HCT116 (cell line): ENCODE results near the gene VWA5B1. TPM values are rescaled to one million over a fixed set of nuclear protein-coding genes. Genes with fewer than 3 reads are reported as not detected.

Source experiments
- ATAC-seq: fragments of 200-7000 bp; cut with Tn5 transposase; 2 replicates; pipeline ENCODE4 v1.9.1; 2020; ENCODE audit warnings: mild to moderate bottlenecking, moderate library complexity
- BruUV-seq: library from RNA; stranded (reverse); fragments of 400-500 nt; replicated peaks from 2 replicates; lab custom pipeline; 2021; lab: Mats Ljungman, UMichigan
- CTCF ChIA-PET: fragments of 300-600 bp; sonication (Branson Sonifier 250); formaldehyde crosslinking; loops from one replicate; lab custom pipeline; 2021; ENCODE audit warnings: antibody characterized with exemption; lab: Charles Lee
- POLR2A ChIA-PET: fragments of 300-600, 350-600 bp; sonication (Branson Sonifier 250); formaldehyde crosslinking; loops from one replicate; lab custom pipeline; 2021; ENCODE audit warnings: antibody characterized with exemption; lab: Charles Lee
- RAD21 ChIA-PET, 2 experiments: fragments of 300-600 bp; sonication (Branson Sonifier 250); formaldehyde crosslinking; loops; one replicate each; lab custom pipeline; 2023; ENCODE audit warnings: low total read pairs in 2 of 2; ENCODE audit not compliant: uncharacterized antibody in 2 of 2, unreplicated experiment in 2 of 2, low non-redundant PET in 1 of 2; lab: Charles Lee
- DNase-seq: peaks from one replicate; pipeline ENCODE4 v3.0.0-alpha.2; 2010; ENCODE audit warnings: low read depth, low spot score
- H2AFZ ChIP-seq: fragments of 200-600 bp; shearing (Covaris generic), sonication (generic); 2 replicates; pipeline ENCODE4 v1.6.1; 2017; ENCODE audit warnings: low read depth, mixed run types, mixed read lengths, antibody characterized with exemption, low read length; ENCODE audit not compliant: poor library complexity, severe bottlenecking
- H3K27ac ChIP-seq: 2 replicates; pipeline ENCODE4 v1.5.1; 2012; ENCODE audit warnings: low read depth, low read length
- H3K27me3 ChIP-seq: fragments of 200-600 bp; sonication (generic); 2 replicates; pipeline ENCODE4 v1.6.1; 2016; ENCODE audit warnings: mixed run types, low read length, mixed read lengths; ENCODE audit not compliant: insufficient read depth
- H3K36me3 ChIP-seq, 2 experiments: fragments of 200-500 bp in 1 of 2; fragments of 200-600 bp in 1 of 2; sonication (Bioruptor generic) in 1 of 2; sonication (generic) in 1 of 2; 2 replicates each; pipeline versions ENCODE4 v1.5.1 to v1.6.1; 2014 to 2016; ENCODE audit warnings: low read length in 2 of 2, inconsistent platforms in 1 of 2, mixed read lengths in 1 of 2, mixed run types in 1 of 2; ENCODE audit not compliant: insufficient read depth in 2 of 2, control insufficient read depth in 1 of 2
- H3K4me1 ChIP-seq, 2 experiments: fragments of 200-600 bp in 1 of 2; sonication (generic) in 1 of 2; 2 replicates each; pipeline versions ENCODE4 v1.5.1 to v1.6.1; 2012 to 2017; ENCODE audit warnings: low read length in 2 of 2, inconsistent platforms in 1 of 2, mild to moderate bottlenecking in 1 of 2, mixed read lengths in 1 of 2, mixed run types in 1 of 2, moderate library complexity in 1 of 2; ENCODE audit not compliant: insufficient read depth in 2 of 2, control insufficient read depth in 1 of 2
- H3K4me2 ChIP-seq: fragments of 200-600 bp; sonication (generic); 2 replicates; pipeline ENCODE4 v1.6.1; 2017; ENCODE audit warnings: mixed run types, low read length, mixed read lengths
- H3K4me3 ChIP-seq, 2 experiments: fragments of 200-600 bp in 1 of 2; sonication (generic) in 1 of 2; replicated peaks in 1 of 2; 2 replicates each; pipeline ENCODE4 v1.5.1; 2011 to 2016; ENCODE audit warnings: low read length in 2 of 2, control low read depth in 1 of 2, low read depth in 1 of 2, mild to moderate bottlenecking in 1 of 2, mixed read lengths in 1 of 2, mixed run types in 1 of 2
- H3K79me2 ChIP-seq: fragments of 200-600 bp; sonication (generic); 2 replicates; pipeline ENCODE4 v1.6.1; 2017; ENCODE audit warnings: mild to moderate bottlenecking, mixed run types, low read length, moderate library complexity, mixed read lengths; ENCODE audit not compliant: insufficient read depth
- H3K9ac ChIP-seq: fragments of 200-600 bp; sonication (generic); 2 replicates; pipeline ENCODE4 v1.6.1; 2016; ENCODE audit warnings: low read length, mixed read lengths
- H3K9me2 ChIP-seq: fragments of 200-600 bp; sonication (generic), shearing (Covaris generic); 2 replicates; pipeline ENCODE4 v1.6.1; 2017; ENCODE audit warnings: mixed run types, mild to moderate bottlenecking, moderate library complexity; ENCODE audit not compliant: insufficient read depth
- H3K9me3 ChIP-seq, 2 experiments: fragments of 200-500 bp in 1 of 2; fragments of 200-600 bp in 1 of 2; sonication (Bioruptor generic) in 1 of 2; sonication (generic) in 1 of 2; 2 replicates each; pipeline ENCODE4 v1.6.1; 2014 to 2017; ENCODE audit warnings: low read length in 2 of 2, mixed read lengths in 2 of 2, inconsistent platforms in 1 of 2, low read depth in 1 of 2, mild to moderate bottlenecking in 1 of 2, mixed run types in 1 of 2, moderate library complexity in 1 of 2; ENCODE audit not compliant: control insufficient read depth in 1 of 2, insufficient read depth in 1 of 2
- H4K20me1 ChIP-seq: fragments of 200-600 bp; sonication (generic), shearing (Covaris generic); 2 replicates; pipeline ENCODE4 v1.6.1; 2017; ENCODE audit warnings: mixed run types, mild to moderate bottlenecking, moderate library complexity; ENCODE audit not compliant: insufficient read depth
- CBX3 ChIP-seq: IDR thresholded peaks from 2 replicates; pipeline ENCODE4 v1.6.1; 2012; ENCODE audit warnings: low read depth
- CEBPB ChIP-seq: IDR thresholded peaks from 2 replicates; pipeline ENCODE4 v1.6.1; 2012; ENCODE audit warnings: low read depth
- EGR1 ChIP-seq: IDR thresholded peaks from 2 replicates; pipeline ENCODE4 v1.6.1; 2012; ENCODE audit warnings: low read depth
- ELF1 ChIP-seq: IDR thresholded peaks from 2 replicates; pipeline ENCODE4 v1.6.1; 2012; ENCODE audit warnings: low read depth, borderline replicate concordance
- EZH2 ChIP-seq: fragments of 200-600 bp; sonication (generic); IDR thresholded peaks from 2 replicates; pipeline ENCODE4 v1.6.1; 2017; ENCODE audit warnings: antibody characterized with exemption, mixed run types
- EZH2phosphoT487 ChIP-seq: fragments of 200-600 bp; IDR thresholded peaks from 2 replicates; pipeline ENCODE4 v1.6.1; 2018; ENCODE audit warnings: antibody characterized with exemption, borderline replicate concordance
- JUND ChIP-seq: IDR thresholded peaks from 2 replicates; pipeline ENCODE4 v1.6.1; 2012
- POLR2AphosphoS5 ChIP-seq: IDR thresholded peaks from 2 replicates; pipeline ENCODE4 v1.6.1; 2011; ENCODE audit warnings: mild to moderate bottlenecking, low read depth, low read length, moderate library complexity
- SIN3A ChIP-seq: IDR thresholded peaks from 2 replicates; pipeline ENCODE4 v1.6.1; 2012; ENCODE audit warnings: low read depth
- SRF ChIP-seq: IDR thresholded peaks from 2 replicates; pipeline ENCODE4 v1.6.1; 2012; ENCODE audit warnings: low read depth
- TCF7L2 ChIP-seq: IDR thresholded peaks from 2 replicates; pipeline ENCODE4 v1.7.0; 2011; ENCODE audit warnings: borderline replicate concordance, inconsistent platforms; ENCODE audit not compliant: insufficient read depth, insufficient read length; ENCODE audit errors: extremely low read depth
- YY1 ChIP-seq: IDR thresholded peaks from 2 replicates; pipeline ENCODE4 v1.6.1; 2011; ENCODE audit warnings: low read length, low read depth, moderate library complexity, mild to moderate bottlenecking; ENCODE audit not compliant: insufficient replicate concordance; ENCODE audit errors: extremely low read depth
- ZNF274 ChIP-seq: fragments of 200-500 bp; sonication (Bioruptor generic); IDR thresholded peaks from 2 replicates; pipeline ENCODE4 v1.6.1; 2014; ENCODE audit warnings: mild to moderate bottlenecking, low read depth, low read length, inconsistent platforms
- intact Hi-C: fragments of 100-400 bp; cut with micrococcal nuclease; formaldehyde crosslinking; loops from 2 replicates; pipeline ENCODE4 v1.10.0; 2022
- total RNA-seq: library from RNA; stranded (reverse); gene quantifications from one replicate; pipeline ENCODE4 v1.2.1, GENCODE V29; 2021; ENCODE audit not compliant: unreplicated experiment
- TF ChIP-seq, protein P1 (sequence below): IDR thresholded peaks from 2 replicates; pipeline ENCODE4 v1.6.1; 2012
- TF ChIP-seq, protein P2 (sequence below), 3 experiments: fragments of 200-600 bp in 1 of 3; sonication (generic) in 1 of 3; IDR thresholded peaks in 2 of 3; conservative IDR thresholded peaks in 1 of 3; 2 replicates each; pipeline ENCODE4 v1.5.1; 2012 to 2017; ENCODE audit warnings: low read depth in 2 of 3, low read length in 2 of 3, antibody characterized with exemption in 1 of 3, borderline replicate concordance in 1 of 3, control low read depth in 1 of 3, mild to moderate bottlenecking in 1 of 3, mixed read lengths in 1 of 3, mixed run types in 1 of 3, moderate library complexity in 1 of 3; ENCODE audit not compliant: insufficient read depth in 1 of 3
- TF ChIP-seq, protein P3 (sequence below): IDR thresholded peaks from 2 replicates; pipeline ENCODE4 v1.6.1; 2012

VWA5B1 gene
- total RNA-seq, 1 experiment from 2014 or later: not detected

DNA sequence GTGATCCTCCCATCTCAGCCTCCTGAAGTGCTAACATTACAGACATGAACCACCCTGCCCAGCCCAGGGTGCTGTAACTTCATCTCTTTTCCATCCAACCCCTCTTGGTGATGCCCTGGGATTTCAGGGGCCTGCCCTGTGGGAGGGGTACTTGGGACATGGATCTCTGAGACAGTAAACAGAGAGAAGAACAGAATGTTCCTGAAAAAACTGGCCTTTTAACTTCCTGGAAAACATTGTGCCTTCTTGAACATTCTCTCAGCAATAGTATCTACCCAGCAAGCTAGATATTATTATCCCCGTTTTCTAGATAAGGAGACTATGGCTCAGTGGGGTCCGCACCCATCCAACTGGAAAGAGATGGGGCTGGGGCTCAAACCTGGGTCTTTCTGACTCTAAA, 57.0 kb downstream of the VWA5B1 start:
- no peak overlapping the region for H3K27ac ChIP-seq
- no peaks in the 10 kb centered on the region for H3K9me2 ChIP-seq
- RAD21 ChIA-PET: interaction anchor here in 1 of 2 experiments (0.6 kb wide), 1 partner anchor 138 kb away, joined by 3 read pairs; the partner anchor contains the start of gene CAMK2N1
- ATAC-seq: no peak
- DNase-seq: no peak
- intact Hi-C loops: no loop called here
- no peaks in the 10 kb centered on the region for H3K79me2 ChIP-seq
- H4K20me1 ChIP-seq: no peaks in the 10 kb centered on the region
- H3K36me3 ChIP-seq: no peaks in the 10 kb centered on the region
- H3K9me3 ChIP-seq: no peaks in the 10 kb centered on the region
- TF ChIP-seq CBX3 (no peak), EZH2phosphoT487 (no peak), ZNF274 (no peak), SRF (no peak), CEBPB (no peak), SIN3A (no peak), JUND (no peak), EZH2 (no peak), TCF7L2 (no peak)
- TF ChIP-seq, protein P1, sequence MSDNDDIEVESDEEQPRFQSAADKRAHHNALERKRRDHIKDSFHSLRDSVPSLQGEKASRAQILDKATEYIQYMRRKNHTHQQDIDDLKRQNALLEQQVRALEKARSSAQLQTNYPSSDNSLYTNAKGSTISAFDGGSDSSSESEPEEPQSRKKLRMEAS: no peak
- 0 out of 4 replicates have a peak, but pooled peaks cover 0 to 4% of the 10 kb centered on the region in 2 experiments for H3K4me1 ChIP-seq
- H3K4me3 ChIP-seq: no peak overlapping the region
- no peak overlapping the region for H3K9ac ChIP-seq
- BruUV-seq: no TSS peak
- H3K4me2 ChIP-seq: no peak overlapping the region
- H3K27me3 ChIP-seq: no peaks in the 10 kb centered on the region
- POLR2A ChIA-PET: no interaction called here
- no peak overlapping the region for H2AFZ ChIP-seq
- CTCF ChIA-PET: interaction anchor here (1.4 kb wide), 1 partner anchor 14 kb away, joined by 6 read pairs; no protein-coding TSS in a partner anchor

DNA sequence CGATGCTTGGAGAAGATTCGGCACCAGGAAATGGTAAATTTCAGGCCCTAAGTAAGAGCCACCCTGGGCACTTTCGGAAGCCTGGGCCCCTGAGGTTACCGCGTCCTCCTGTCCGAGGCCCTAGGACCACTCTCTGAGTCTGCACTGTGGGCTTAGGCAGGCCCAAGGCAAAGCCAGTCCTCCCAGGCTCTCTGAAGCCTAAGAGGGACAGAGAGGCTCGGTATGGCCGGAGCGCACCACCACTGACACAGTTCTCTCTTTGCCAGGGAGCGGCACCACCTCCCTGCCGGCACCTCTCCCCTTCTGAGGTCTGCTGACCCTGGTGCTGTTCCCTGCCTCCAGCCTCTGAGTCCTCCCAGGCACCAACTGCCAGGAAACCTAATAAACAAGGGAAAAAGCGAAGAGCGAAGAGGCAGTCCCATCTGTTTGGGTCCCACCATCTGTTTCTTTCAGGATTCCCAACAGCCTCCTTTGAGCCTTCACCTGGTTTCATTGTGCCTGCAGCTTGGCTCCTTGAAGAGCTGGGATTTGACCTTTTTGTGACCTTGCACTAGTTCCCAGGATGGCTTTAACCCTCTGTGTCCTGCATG, 57.7 kb downstream of the VWA5B1 start:
- Histone ChIP-seq H3K79me2 (no peaks in the 10 kb centered on the region), H4K20me1 (no peaks in the 10 kb centered on the region), H3K27ac (no peak overlapping the region), H3K9me3 (no peaks in the 10 kb centered on the region), H3K9ac (no peak overlapping the region), H3K4me1 (0 out of 4 replicates have a peak, but pooled peaks cover 0 to 4% of the 10 kb centered on the region in 2 experiments), H3K27me3 (no peaks in the 10 kb centered on the region), H3K36me3 (no peaks in the 10 kb centered on the region), H3K4me2 (no peak overlapping the region), H3K9me2 (no peaks in the 10 kb centered on the region), H2AFZ (no peak overlapping the region), H3K4me3 (no peak overlapping the region)
- ChIA-PET RAD21 (no interaction called here), CTCF (no interaction called here), POLR2A (no interaction called here)
- DNase-seq: no peak
- no peak for ATAC-seq
- intact Hi-C loops: no loop called here
- BruUV-seq: no TSS peak
- no peak for TF ChIP-seq POLR2AphosphoS5
- TF ChIP-seq, protein P2, sequence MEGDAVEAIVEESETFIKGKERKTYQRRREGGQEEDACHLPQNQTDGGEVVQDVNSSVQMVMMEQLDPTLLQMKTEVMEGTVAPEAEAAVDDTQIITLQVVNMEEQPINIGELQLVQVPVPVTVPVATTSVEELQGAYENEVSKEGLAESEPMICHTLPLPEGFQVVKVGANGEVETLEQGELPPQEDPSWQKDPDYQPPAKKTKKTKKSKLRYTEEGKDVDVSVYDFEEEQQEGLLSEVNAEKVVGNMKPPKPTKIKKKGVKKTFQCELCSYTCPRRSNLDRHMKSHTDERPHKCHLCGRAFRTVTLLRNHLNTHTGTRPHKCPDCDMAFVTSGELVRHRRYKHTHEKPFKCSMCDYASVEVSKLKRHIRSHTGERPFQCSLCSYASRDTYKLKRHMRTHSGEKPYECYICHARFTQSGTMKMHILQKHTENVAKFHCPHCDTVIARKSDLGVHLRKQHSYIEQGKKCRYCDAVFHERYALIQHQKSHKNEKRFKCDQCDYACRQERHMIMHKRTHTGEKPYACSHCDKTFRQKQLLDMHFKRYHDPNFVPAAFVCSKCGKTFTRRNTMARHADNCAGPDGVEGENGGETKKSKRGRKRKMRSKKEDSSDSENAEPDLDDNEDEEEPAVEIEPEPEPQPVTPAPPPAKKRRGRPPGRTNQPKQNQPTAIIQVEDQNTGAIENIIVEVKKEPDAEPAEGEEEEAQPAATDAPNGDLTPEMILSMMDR (IDR thresholded peaks at IDR 0.05 in 2 of 3, conservative IDR thresholded peaks at IDR 0.05 in 1 of 3; ENCODE audit: borderline replicate concordance in 1 of 3, insufficient read depth in 1 of 3, low read depth in 2 of 3, low read length in 2 of 3): no peak
- no peak for TF ChIP-seq CEBPB
- TF ChIP-seq EGR1: no peak
- TF ChIP-seq ELF1: no peak
- no peak for TF ChIP-seq YY1
- TF ChIP-seq, protein P3, sequence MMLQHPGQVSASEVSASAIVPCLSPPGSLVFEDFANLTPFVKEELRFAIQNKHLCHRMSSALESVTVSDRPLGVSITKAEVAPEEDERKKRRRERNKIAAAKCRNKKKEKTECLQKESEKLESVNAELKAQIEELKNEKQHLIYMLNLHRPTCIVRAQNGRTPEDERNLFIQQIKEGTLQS: no peak
- no peak for TF ChIP-seq SRF
